Measurements from ENCODE around the gene PPFIA2.

DNA sequence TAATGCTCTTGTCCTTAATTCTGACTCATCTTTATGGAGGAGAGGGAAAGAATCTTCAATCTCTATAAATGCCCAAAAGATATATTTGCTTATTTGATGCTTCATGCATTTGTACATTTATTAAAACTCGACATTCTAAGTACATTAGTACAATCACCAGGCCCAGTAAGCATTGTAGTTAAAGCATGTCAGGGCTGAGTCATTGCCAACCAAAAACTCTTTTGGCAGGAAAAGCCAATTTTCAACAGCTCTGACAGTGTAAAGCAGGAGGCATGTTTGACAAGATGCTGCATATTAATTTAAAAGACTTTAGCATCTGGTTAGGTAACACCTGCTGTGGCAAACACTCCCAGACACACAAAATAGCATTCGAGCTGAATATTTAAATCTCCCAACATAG is 290.9 kb downstream of the PPFIA2 start:
- TF ChIP-seq CTCF (IDR thresholded peaks at IDR 0.05): no peak
- no peak for TF ChIP-seq POLR2A (IDR thresholded peaks at IDR 0.05)

Data from Peyer's patch (tissue), 4 donors.